Mononuclear cell (primary cell): Measurements from ENCODE around the gene UBE2O. TPM values are rescaled to one million over a fixed set of nuclear protein-coding genes. Genes with fewer than 3 reads are reported as not detected.
A peak's percentile ranks its signal among the peaks of the same experiment; 100 is the strongest.

Source experiments
- H3K27me3 ChIP-seq: 2 replicates; pipeline ENCODE4 v1.6.0; 2011; ENCODE audit warnings: low read length, control low read depth; ENCODE audit not compliant: insufficient read depth
- H3K4me1 ChIP-seq: 2 replicates; pipeline ENCODE4 v1.5.1; 2011; ENCODE audit warnings: mild to moderate bottlenecking, low read length, control low read depth; ENCODE audit not compliant: insufficient read depth
- H3K4me3 ChIP-seq: 2 replicates; pipeline ENCODE4 v1.5.1; 2011; ENCODE audit warnings: mild to moderate bottlenecking, low read length, moderate library complexity
- H3K9me3 ChIP-seq: 2 replicates; pipeline ENCODE4 v1.5.1; 2011; ENCODE audit warnings: low read depth, mild to moderate bottlenecking, control low read depth, low read length
- total RNA-seq: library from RNA; depleted of rRNA; stranded (reverse); fragments of >200 nt; gene quantifications from one replicate; pipeline ENCODE4 v1.2.3, GENCODE V29; 2012

The UBE2O gene
- total RNA-seq, 1 donor = 15.2 TPM

DNA sequence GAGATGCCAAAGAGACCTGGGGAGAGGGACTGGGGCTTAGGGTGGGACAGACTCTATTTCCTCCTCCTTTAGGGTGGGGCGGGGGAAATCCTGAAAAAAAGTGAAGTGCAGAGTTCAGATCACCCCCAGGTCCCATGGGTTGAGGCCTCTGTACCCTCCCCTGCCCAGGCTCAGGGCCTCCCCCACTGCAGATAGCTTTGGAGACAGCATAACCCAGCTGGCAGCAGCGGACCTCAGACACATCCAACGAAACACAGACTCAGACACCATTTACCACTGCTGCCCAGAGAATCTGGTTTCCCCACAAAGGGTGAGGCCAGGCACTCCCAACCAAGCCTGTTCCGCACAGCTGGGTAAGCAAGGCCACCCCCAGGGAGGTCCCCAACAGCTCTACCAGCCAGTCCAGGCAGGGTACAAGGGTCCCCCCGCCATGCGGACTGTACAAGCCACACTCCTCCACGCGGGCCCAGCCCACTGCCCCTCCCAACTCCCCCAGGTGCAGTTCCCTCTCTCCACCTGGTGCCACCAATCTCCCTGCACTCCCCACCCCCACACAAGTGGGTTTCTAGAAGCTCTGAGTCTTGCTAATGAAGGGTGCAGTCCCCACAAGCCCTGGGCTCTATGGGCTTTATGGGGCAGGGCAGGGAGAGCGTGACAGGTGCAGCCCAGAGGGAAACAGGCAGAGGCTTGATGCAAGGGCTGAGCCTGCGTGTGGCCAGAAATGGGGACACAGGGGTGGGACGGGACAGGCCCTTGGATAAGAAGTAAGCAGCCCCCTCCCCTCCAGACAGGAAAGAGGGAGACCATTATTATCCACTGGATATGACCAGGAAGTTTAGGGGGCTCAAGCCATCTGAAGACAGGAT is 39.4 kb upstream of the UBE2O start:
- no peaks in the 10 kb centered on the region for H3K27me3 ChIP-seq
- no peaks in the 10 kb centered on the region for H3K9me3 ChIP-seq
- peak overlapping the region; percentile 27 for H3K4me3 ChIP-seq
- peaks cover 86% of the 10 kb centered on the region for H3K4me1 ChIP-seq

DNA sequence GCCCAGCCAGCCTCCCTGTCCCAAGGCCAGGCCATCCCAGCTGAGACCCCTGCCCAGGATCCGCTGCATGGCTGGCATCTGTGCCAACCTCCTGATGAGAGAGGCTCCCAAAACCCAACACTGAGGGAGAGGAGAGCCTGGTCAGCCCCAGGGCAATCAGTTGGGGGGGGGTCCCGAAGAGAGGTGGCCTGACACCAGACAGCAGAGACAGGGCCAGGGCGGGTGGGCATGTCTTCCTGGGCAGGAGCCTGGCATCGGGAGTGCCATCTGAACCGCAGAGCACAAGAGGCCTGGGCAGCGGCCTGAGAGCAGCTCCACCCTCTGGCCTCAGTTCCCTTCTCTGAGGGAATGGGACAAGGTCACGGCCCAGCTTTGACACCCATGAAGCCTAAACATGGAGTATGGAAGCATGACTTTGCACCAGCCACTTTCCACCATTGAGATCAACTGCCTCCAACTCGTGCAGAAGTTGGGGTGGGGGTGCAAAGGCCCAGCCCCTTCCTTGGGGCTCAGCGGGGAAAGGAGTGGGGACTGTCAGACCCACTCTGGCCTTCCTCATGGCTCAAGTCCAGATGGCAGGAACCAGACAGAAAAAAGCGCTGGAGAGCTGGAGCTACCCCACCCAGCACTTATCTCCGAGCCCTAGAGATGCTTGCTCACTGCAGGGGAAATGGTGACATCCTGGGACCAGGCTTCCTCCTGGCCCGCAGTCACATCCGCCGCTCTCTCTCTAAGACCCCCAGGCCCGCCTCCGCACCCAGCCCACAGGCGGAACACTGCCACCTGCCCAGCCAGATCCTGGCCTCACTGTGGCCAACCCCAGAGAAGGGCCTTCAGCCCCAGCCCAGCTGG is 38.5 kb upstream of the UBE2O start:
- Histone ChIP-seq H3K4me1 (peaks cover 78% of the 10 kb centered on the region), H3K27me3 (no peaks in the 10 kb centered on the region), H3K9me3 (no peaks in the 10 kb centered on the region), H3K4me3 (peak overlapping the region; percentile 27)

DNA sequence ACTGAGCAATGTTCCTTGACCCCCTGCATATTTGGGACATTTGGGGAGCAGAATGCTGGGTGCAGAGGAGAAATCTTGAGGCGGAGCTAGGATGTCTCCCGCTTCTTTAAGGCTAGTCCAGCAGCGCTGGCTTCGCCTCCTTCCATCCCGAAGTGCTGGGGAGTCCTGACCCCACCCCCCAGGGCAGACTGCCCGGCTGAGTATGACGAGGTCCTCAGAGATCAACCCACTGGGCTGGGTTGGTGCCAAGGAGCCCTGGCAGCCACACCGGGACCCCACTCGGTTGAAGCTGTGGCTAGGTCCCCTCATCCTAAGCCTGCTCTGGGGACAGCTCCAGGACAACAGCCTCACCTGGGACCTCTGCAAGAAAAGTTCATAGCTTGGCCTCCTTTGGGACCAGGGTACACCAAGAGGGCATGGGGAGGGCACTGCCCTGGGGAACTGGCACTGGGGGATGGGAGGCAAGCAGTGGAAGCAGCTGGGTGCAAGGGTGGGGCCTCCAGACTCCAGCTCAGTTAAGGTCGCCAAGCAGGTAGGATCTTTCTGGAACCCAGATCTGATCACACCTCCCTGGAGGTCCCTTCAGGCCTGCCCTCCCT is 37.3 kb upstream of the UBE2O start:
- no peaks in the 10 kb centered on the region for H3K27me3 ChIP-seq
- no peaks in the 10 kb centered on the region for H3K9me3 ChIP-seq
- no peak overlapping the region for H3K4me3 ChIP-seq
- peaks cover 77% of the 10 kb centered on the region for H3K4me1 ChIP-seq

DNA sequence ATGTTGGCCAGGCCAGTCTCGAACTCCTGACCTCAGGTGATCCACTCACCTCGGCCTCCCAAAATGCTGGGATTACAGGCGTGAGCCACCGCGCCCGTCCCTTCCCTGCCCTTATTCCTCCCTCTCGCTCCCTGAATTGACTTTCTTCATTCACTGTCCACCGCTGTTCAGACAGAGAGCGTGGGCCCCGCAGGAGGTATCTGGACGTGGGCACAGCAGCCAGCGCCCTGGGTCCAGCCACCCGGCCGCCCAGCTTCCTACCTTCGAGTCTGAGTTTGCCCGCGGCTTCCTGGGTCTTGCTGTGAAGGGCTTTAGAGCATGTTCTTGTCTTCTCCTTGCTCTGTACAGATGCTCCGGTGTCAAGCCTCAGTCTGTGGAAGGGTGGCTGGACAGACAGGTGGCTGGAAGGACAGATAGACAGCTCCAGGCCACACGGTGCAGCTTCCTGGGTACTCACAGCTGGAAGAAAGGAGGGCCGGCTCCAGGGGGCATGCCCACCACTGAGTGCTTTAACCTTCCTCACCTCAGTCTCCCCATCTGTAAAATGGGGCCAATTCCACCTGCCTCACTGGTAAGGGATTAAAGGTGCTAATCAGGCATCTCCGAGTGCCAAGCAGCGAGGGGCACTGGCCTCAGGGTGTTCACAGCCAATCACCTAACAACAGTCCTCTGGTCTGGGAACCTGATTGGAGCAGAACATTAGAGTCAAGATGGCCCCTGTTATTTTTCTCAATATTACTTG is 34.7 kb upstream of the UBE2O start:
- no peaks in the 10 kb centered on the region for H3K9me3 ChIP-seq
- H3K4me3 ChIP-seq = no peak overlapping the region
- no peaks in the 10 kb centered on the region for H3K27me3 ChIP-seq
- H3K4me1 ChIP-seq = peaks cover 77% of the 10 kb centered on the region

DNA sequence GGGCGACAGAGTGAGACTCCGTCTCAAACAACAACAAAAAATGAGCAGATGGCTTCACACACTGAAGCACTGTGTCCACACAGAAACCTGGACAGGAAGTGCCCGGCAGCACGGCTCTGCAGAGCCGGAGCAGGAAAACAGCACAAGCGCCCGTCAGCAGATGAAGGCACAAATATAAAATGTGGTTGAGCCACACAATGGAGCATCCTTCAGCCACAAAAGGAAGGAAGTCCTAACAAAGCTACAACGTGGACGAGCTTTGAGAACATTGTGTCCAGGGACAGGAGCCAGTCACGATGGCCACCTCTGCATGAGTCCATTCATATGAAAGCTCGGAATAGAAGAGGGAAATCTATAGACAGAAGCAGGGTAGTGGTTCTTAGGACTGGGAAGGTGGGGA is 32.6 kb upstream of the UBE2O start:
- peaks cover 77% of the 10 kb centered on the region for H3K4me1 ChIP-seq
- H3K9me3 ChIP-seq = no peaks in the 10 kb centered on the region
- no peak overlapping the region for H3K4me3 ChIP-seq
- no peaks in the 10 kb centered on the region for H3K27me3 ChIP-seq

DNA sequence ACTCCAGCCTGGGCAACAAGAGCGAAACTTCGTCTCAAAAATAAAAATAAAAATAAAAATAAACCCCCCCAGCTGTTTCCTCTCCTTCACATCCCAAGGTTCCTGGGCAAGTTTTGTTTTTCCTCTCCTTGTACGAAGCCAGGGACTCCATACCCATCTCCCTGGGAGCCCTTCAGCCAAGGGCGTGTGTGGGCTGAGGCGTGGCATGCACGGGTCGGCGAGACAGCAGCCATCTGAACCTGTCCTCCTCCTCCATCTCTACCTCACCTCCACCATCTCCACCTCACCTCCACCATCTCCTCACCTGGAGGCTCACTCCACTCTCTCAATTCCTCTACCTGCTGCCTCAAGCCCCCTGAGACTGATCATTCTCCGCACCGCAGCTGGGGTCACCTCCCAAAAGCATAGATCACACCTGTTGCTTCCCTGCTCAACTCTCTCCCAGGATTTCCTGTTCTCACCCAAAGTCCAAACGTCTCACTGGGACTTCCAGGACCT is 31.3 kb upstream of the UBE2O start:
- no peak overlapping the region for H3K4me3 ChIP-seq
- H3K4me1 ChIP-seq = peaks cover 75% of the 10 kb centered on the region
- H3K9me3 ChIP-seq = no peaks in the 10 kb centered on the region
- H3K27me3 ChIP-seq = no peaks in the 10 kb centered on the region

DNA sequence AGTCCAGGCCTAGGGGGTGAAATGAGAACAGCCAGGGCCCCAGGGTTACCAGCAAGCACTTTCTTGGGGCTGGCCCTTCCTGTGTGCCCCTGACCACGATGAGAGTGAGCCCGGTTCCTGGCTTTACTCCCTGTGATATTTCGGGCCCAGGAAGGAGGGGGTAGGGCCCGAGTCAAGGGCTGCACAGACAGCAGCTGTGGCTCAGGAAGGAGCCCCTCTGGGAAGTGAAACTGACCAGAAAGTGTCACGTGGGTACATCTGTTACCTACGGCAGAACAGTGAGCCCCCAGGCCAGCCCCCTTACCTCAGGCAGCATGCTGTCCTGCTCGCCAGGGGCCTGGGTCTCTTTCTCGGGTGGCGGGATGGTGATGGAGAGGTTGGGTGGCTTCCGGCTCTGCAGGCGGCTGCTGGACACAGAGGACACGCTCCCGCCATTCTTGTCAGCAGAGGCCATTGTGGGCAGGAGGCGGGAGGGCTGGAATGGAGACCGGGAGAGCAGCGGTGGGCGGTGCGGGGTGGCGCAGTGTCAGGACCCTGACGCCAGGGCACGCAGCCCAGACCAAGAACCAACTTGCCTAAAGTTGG is 28.2 kb upstream of the UBE2O start:
- H3K27me3 ChIP-seq = no peaks in the 10 kb centered on the region
- peaks cover 69% of the 10 kb centered on the region for H3K4me1 ChIP-seq
- H3K4me3 ChIP-seq = no peak overlapping the region
- H3K9me3 ChIP-seq = no peaks in the 10 kb centered on the region

DNA sequence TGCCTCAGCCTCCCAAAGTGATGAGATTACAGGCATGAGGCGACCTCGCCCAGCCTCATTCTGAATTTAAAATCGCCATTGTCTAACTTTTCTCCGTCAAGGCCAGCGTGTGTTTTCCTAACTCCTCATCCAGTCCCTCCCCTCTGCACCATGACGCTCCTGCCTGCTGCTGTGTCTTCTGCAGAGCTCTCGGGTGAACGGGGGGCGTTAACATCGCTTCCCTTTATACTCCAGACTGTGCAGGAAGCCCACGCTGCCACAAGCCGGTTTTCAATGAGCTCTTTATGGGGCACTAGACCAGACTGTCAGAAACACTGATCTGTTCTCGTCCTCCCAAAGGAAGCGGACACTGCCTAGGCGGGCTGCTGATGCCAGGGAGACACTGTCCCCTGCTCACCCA is 27.7 kb upstream of the UBE2O start:
- Histone ChIP-seq H3K27me3 (no peaks in the 10 kb centered on the region), H3K9me3 (no peaks in the 10 kb centered on the region), H3K4me3 (no peak overlapping the region), H3K4me1 (peaks cover 64% of the 10 kb centered on the region)

DNA sequence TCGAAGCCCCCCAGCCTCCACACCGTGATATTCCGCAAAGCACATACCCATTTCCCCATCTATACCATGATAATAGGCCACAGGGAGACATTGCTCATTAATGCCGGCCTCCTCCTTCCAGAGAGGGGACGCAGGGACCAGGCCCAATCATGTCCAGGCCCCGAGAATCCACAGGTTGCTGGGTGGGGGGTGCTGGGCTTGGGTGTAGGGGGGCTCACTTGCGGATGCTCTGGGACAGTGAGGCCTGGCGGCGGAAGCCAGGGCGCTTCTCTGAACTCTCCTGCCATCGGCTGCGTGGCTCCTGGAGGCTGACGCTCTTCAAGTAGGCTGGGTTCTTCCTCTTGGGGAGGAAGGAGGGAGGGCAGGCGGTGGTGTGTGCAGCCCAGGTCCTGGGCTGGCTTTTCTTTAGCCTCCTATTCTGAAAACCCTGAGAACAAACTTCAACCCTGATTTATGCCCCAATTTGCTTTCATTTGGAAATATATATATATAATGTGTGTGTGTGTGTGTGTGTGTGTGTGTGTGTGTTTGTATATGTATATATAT is 26.6 kb upstream of the UBE2O start:
- no peaks in the 10 kb centered on the region for H3K27me3 ChIP-seq
- H3K4me1 ChIP-seq = peaks cover 53% of the 10 kb centered on the region
- H3K9me3 ChIP-seq = no peaks in the 10 kb centered on the region
- no peak overlapping the region for H3K4me3 ChIP-seq

DNA sequence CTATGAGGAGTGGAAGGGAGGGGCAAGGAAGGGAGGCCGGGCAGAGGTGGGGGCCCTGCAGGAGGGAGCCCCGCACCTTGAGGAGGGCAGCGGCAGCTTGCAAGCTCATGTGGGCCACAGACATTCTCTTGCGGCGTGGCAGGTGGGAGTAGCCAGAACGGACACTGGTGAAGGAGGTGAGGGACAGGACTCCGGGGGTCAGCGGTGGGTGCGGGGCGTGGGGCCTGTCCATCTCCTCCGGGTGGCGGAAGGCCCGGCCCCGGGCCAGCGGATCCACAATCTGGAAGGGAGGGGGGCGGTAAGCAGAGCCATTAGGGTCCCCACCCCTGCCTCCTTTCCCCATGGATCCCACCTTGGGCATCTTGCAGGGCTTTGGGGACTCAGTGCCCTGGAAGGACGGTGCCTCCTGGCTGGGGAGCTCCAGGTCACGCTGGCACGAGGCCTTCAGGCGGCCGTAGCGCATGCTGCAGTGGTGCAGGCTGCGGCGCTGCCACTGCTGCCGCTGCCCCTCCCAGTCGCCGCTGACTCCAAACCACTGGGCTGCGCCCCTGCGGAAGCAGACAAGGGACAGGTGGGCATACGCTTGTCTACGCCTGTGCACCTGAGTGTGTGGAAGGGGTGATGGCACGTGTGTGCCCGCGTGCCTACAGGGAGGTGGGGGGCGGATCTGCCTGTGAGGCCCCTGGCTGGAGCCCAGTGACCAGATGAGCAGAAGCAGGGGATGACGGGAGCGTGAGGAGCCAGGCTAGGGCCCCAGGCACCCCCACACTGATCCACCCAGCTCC is 26.0 kb upstream of the UBE2O start:
- Histone ChIP-seq H3K27me3 (no peaks in the 10 kb centered on the region), H3K4me3 (no peak overlapping the region), H3K4me1 (peaks cover 46% of the 10 kb centered on the region), H3K9me3 (no peaks in the 10 kb centered on the region)

DNA sequence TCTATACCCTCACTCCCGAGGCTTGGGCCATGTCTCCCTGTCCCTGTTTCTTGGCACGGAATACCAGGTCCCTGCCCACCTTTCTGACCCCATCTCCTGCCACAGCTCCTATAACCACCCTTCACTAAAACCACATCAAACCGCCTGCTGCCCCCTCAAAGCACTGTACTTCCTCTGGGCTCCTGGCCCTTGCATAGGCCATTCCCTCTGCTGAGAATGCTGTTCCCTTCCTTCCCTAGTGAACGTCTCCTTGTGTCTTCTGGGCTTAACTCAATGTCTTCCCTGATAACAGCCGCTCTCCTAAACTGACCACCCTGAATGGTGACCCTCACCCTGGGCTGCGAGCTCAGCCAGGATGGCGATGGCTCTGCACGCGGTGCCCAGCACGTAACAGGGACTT is 25.1 kb upstream of the UBE2O start:
- H3K4me3 ChIP-seq = no peak overlapping the region
- H3K4me1 ChIP-seq = peaks cover 38% of the 10 kb centered on the region
- no peaks in the 10 kb centered on the region for H3K9me3 ChIP-seq
- no peaks in the 10 kb centered on the region for H3K27me3 ChIP-seq

DNA sequence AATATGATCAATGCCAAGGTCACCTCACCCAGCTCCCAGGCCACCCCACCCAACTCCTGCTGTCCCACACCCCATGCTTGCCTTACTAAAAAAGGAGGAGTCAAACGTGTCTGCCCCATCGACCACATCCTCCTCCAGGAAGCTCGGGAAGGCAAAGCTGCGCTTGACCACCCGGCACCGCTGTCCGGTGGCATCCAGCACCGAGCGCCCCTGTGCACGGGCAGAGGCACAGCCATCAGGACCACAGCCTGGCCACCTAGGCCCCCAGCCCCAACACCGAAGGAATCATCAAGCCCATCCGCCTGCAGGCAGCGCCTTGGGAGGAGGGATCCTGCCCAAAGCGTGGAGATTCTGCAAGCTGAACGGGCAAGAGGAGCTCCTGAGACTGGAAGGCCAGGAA is 24.6 kb upstream of the UBE2O start:
- H3K4me1 ChIP-seq = peaks cover 33% of the 10 kb centered on the region
- no peaks in the 10 kb centered on the region for H3K27me3 ChIP-seq
- no peak overlapping the region for H3K4me3 ChIP-seq
- H3K9me3 ChIP-seq = no peaks in the 10 kb centered on the region

DNA sequence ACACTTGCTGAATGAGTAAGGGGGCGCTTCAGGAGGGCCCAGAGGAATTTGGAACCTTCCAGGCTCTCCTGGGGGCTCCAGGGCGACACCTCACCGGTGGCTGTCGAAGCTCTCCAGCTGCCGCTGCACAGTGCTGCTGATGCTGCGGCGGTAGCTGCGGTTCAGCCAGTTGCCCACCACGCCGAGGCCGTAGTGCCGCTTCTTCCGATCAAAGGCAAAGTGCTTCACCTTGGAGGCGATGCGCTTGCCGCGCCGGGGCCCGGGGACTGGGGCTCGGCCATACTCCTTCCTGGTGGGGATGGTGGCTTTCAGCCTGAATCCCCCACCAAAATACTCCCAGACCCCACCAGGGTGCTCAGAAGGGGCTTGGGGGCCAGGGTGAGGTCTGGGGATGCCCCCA is 23.8 kb upstream of the UBE2O start:
- no peak overlapping the region for H3K4me3 ChIP-seq
- no peaks in the 10 kb centered on the region for H3K9me3 ChIP-seq
- peaks cover 25% of the 10 kb centered on the region for H3K4me1 ChIP-seq
- H3K27me3 ChIP-seq = no peaks in the 10 kb centered on the region
